SKM-1 treated with dmso at 0.1 percent for 144 hours (cell line): Measurements from ENCODE around the gene NMRK2.
"Not testable (repeated sequence)": the region's sequence is repeated elsewhere in the genome, so short reads cannot be mapped to it uniquely, and the experiment has no call there.

ENCODE experiments used
- DNase-seq: peaks from one replicate; lab custom pipeline; 2025; ENCODE audit not compliant: unreplicated experiment; lab: John Stamatoyannopoulos, UW

The NMRK2 gene

GRCh38 chr19:3964256-3965194 lies 31.7 kb downstream of the NMRK2 start:
- DNase-seq = no peak

GRCh38 chr19:3966051-3967017 lies 33.5 kb downstream of the NMRK2 start:
- DNase-seq = no peak

DNA sequence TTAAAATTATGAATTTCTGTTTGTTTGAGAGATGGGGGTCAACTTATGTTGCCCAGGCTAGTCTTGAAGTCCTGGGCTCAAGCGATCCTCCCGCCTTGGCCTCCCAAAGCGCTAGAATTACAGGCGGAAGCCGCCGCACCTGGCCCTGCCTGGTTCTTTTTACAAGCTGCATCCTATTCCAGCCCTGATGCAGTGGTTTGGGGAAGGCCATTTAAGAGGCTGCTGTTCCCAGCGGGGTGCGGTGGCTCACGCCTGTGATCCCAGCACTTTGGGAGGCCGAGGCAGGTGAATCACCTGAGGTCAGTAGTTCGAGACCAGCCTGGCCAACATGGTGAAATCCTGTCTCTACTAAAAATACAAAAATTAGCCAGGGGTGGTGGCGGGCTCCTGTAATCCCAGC lies 35.1 kb downstream of the NMRK2 start:
- not testable (repeated sequence) for DNase-seq

DNA sequence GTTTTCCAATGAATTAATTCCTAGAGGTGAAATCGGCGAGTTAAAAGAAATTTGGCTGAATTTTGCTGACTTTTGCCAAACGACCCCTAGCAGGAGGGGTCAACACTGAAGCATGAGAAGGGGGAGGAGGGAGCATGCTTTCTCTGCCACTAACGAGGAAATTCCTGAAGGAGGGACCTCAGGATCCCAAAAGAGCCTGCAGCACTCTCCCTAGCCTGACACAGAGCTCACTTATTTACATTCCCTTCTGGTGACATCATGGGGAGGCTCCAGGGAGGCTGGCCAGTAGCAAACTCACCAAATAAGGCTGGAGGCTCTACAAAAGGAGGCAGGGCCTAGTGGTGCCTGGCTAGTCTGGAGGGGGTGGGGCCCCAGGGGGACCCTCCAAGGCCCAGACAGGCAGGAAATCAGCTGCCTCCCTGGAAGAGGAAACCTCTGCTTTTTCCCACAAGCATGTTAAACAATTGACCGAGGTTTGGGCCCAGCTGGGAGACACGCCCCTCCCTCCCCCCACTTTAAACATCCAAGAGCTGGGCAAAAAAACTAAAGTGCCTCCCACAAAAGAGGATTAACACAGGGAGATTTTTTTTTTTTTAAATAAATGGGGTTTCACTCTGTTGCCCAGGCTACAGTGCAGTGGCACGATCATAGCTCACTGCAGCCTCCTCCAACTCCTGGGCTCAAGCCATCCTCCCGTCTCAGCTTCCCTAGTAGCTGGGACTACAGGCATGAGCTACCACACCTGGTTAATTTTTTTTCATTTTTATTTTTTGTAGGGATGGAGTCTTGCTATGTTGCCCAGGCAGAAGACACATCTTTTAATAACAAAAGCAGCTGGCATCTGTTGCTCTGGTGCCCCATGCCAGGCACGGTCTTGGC lies 35.9 kb downstream of the NMRK2 start:
- DNase-seq = no peak

- DNase-seq = no peak
These were observed 36.8 kb downstream of the NMRK2 start for GRCh38 chr19:3969435-3970312.

- DNase-seq = no peak
These were observed 37.5 kb downstream of the NMRK2 start for GRCh38 chr19:3970313-3970807.

- DNase-seq = peak; percentile 97
These were observed 38.1 kb downstream of the NMRK2 start, which contains the start of gene DAPK3 for GRCh38 chr19:3970808-3971598. TSS of gene DAPK3 (minus strand) at chr19:3971099. CDS start at chr19:3969735, 1,364 bp downstream.

DNA sequence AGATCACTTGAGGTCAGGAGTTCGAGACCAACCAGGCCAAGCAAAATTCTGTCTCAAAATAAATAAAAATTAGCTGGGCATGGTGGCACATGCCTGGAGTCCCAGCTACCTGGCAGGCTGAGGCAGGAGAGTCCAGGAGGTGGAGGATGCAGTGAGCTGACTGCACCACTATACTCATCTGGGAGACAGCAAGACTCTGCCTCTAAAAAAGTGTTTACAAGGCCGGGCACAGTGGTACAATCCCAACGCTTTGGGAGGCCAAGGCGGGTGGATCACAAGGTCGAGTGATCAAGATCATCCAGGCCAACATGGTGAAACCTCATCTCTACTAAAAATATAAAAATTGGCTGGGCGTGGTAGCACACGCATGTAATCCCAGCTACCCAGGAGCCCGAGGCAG lies 42.3 kb downstream of the NMRK2 start:
- DNase-seq = no peak

DNA sequence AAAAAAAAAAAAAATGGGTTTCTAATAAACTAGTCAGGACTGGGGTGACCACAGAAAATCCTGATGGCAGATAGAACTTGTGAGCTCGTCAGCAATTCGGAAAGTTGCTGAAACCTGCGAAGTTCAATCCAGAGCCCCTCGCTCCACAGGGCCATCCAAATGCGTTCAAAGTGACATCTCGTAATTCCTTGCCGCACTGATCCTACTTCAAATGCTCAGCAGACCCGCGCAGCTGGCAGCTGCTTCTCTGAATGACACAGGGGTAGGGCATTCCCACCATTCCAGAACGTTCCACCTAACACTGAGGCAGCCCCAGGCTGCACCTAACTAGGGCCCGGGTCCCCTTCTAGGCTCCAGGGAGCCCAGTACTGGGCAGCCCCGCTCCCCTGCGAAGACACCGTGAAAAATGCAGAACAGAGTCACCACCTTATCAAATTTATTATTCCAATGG lies 42.8 kb downstream of the NMRK2 start:
- DNase-seq = no peak

GRCh38 chr19:3976495-3977241 lies 43.8 kb downstream of the NMRK2 start:
- no peak for DNase-seq

GRCh38 chr19:3977242-3978143 lies 44.6 kb downstream of the NMRK2 start:
- no peak for DNase-seq

DNA sequence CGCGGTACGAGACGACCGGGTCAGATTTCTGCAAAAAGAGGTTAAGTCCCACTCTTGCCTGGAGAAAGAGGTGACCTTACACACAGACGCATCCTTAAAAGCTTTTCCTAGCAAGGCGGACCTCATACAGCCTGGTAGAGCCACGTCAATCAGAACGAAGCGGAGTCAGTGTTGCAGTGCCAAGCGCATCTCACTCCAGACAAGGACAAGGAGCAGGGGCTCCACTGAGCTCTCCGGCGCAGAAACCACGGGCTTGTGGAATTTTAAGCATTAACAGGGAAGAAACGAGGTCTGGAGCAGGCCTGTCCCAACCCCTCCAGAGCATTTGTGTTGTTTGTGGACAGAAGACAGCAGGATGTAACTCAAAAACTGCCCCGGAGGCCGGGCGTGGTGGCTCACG lies 45.3 kb downstream of the NMRK2 start:
- no peak for DNase-seq

DNA sequence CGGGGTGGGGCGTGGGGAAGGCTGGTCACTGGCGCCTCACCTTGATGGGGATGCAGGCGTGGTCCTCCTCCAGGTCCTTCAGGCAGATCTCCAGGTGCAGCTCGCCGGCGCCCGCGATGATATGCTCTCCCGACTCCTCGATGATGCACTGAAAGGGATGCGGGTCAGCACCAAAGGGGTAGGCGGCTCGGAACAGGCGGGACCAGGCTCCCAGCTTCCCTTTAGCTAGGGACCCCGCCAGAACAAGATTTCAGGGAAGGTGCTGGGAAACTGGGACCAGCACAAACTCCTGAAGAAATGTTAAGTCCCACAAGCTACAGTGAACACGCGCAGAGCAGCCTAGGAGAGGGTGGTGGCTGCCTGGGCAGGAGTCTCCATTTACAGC lies 46.4 kb downstream of the NMRK2 start:
- no peak for DNase-seq

DNA sequence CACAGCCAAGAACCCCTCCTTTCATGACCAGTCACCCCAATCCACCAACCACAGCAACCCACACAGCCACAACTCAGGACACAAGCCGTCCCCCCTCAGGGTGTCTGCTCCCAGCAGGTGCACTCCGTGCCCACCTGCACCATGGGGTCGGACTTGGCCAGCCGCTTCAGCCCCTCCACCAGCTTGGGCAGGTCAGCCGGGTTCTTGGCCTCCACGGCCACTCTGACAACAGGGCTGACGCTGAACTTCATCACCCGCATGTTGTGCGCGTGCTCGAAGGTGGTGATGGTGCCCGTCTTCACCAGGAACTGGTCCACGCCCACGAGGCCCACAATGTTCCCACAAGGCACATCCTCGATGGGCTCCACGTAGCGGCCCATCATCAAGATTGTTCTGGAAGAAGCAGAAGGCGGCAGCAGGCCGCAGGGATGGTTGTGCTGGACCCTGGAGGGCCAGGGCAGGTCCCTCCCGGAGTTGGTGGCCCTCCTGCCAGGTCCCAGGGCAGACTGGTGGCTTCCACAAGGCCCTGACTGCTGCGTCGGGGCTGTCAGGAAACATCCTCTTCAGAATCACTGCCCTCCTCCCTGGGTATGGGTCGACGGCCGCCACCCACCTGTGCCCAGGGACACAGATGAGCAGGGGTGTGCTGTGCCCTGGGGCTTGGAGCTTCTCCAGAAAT lies 46.9 kb downstream of the NMRK2 start:
- no peak for DNase-seq

DNA sequence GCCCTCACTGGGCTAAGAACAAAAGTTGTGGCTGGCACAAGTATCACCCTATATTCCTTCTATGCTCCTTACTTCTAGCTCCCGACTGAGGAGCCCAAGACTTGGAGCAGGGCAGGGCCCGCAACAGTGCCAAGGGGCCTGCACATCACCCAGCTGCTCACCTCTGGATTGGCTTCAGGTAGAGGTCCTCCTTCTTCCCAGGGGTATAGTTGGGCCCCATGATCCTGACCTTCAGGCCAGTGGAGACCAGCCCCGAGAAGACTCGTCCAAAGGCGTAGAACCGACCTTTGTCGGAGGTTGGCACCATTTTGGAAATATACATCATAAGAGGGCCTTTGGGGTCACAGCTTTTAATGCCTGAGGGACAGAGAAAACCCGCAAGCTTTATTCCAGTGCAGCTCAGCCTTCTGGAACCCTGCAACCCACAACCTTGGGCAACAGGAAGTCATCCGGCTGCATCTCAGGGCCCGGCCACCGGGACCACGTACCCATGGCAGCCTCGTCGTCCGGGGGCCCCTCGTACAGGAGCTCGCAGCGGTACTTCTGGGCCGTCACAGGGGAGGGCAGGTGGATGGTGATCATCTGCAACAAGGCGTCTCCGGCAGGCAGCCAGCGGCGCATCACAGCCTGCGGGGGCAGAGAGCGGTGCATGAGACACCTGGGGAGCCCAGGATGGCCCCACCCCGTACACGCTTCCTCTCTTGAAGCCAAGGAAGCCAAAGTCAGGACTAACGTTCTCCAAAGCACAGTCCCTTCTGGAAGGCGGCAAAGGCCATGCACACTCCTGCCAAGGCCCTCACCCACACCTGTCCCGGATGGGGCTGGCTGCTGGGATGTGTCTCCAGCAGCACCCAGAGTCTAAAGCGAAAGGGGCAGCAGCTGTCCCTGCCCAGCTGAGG lies 47.7 kb downstream of the NMRK2 start:
- no peak for DNase-seq
